Calu3 (cell line): ENCODE measurements around the gene NETO2. TPM values are rescaled to one million over a fixed set of nuclear protein-coding genes. Genes with fewer than 3 reads are reported as not detected.

Experiments used
- BruUV-seq: library from RNA; stranded (reverse); fragments of 400-500 nt; replicated peaks from 2 replicates; lab custom pipeline; 2021; lab: Mats Ljungman, UMichigan
- CTCF ChIA-PET: fragments of 300-600 bp; sonication (Branson Sonifier 250); formaldehyde crosslinking; loops from one replicate; lab custom pipeline; 2022; ENCODE audit warnings: antibody characterized with exemption; lab: Charles Lee
- DNase-seq: peaks from one replicate; pipeline ENCODE4 v3.0.0; 2022
- H3K27ac Mint-ChIP-seq: one replicate; pipeline ENCODE4 v1.8.0; 2022; ENCODE audit warnings: mixed read lengths; ENCODE audit not compliant: unreplicated experiment
- H3K27me3 Mint-ChIP-seq: one replicate; pipeline ENCODE4 v1.8.0; 2022; ENCODE audit warnings: mixed read lengths; ENCODE audit not compliant: unreplicated experiment
- H3K36me3 Mint-ChIP-seq: one replicate; pipeline ENCODE4 v1.8.0; 2022; ENCODE audit warnings: mild to moderate bottlenecking, moderate library complexity, mixed read lengths; ENCODE audit not compliant: insufficient read depth, unreplicated experiment
- H3K4me1 Mint-ChIP-seq: one replicate; pipeline ENCODE4 v1.8.0; 2022; ENCODE audit warnings: mild to moderate bottlenecking, low read depth, mixed read lengths; ENCODE audit not compliant: unreplicated experiment
- H3K4me3 Mint-ChIP-seq: one replicate; pipeline ENCODE4 v1.8.0; 2022; ENCODE audit warnings: mild to moderate bottlenecking, low read depth, moderate library complexity, mixed read lengths; ENCODE audit not compliant: unreplicated experiment
- H3K9me3 Mint-ChIP-seq: one replicate; pipeline ENCODE4 v1.8.0; 2022; ENCODE audit warnings: low read depth, mixed read lengths; ENCODE audit not compliant: unreplicated experiment
- CTCF ChIP-seq: fragments of 200-600 bp; IDR thresholded peaks from one replicate; pipeline ENCODE4 v1.8.0; 2022; ENCODE audit warnings: antibody characterized with exemption; ENCODE audit not compliant: unreplicated experiment
- intact Hi-C: fragments of 100-400 bp; cut with micrococcal nuclease; formaldehyde crosslinking; loops from one replicate; pipeline ENCODE4 v1.10.0; 2022; ENCODE audit not compliant: unreplicated experiment
- total RNA-seq: library from RNA; stranded (reverse); gene quantifications from 2 replicates; pipeline ENCODE4 v1.2.3, GENCODE V29; 2022

Gene NETO2
- total RNA-seq, 1 experiment from 2014 or later = 83.5 TPM

- TF ChIP-seq CTCF = no peak
- H3K27me3 Mint-ChIP-seq = peaks cover 50% of the 10 kb centered on the region
- H3K27ac Mint-ChIP-seq = no peak overlapping the region
- no peak for DNase-seq
- H3K4me3 Mint-ChIP-seq = no peak overlapping the region
- H3K36me3 Mint-ChIP-seq = no peaks in the 10 kb centered on the region
- no TSS peak for BruUV-seq
- CTCF ChIA-PET = no interaction called here
- H3K9me3 Mint-ChIP-seq = no peaks in the 10 kb centered on the region
- intact Hi-C loops = no loop called here
- no peaks in the 10 kb centered on the region for H3K4me1 Mint-ChIP-seq
Measured at GRCh38 chr16:47051031-47051430, 92.7 kb downstream of the NETO2 start.

GRCh38 chr16:47049901-47050583, 93.7 kb downstream of the NETO2 start:
- H3K27me3 Mint-ChIP-seq = peaks cover 50% of the 10 kb centered on the region
- H3K9me3 Mint-ChIP-seq = no peaks in the 10 kb centered on the region
- BruUV-seq = no TSS peak

GRCh38 chr16:47047524-47048203, 96.1 kb downstream of the NETO2 start:
- no peaks in the 10 kb centered on the region for H3K9me3 Mint-ChIP-seq
- intact Hi-C loops = no loop called here
- no peak overlapping the region for H3K27ac Mint-ChIP-seq
- H3K36me3 Mint-ChIP-seq = no peaks in the 10 kb centered on the region
- H3K27me3 Mint-ChIP-seq = peaks cover 50% of the 10 kb centered on the region
- H3K4me1 Mint-ChIP-seq = no peaks in the 10 kb centered on the region
- no peak overlapping the region for H3K4me3 Mint-ChIP-seq
- DNase-seq = no peak
- BruUV-seq = no TSS peak
- CTCF ChIA-PET = interaction anchor here (1.1 kb wide), 1 partner anchor 10 kb away, joined by 8 read pairs; no protein-coding TSS in a partner anchor
- no peak for TF ChIP-seq CTCF

More at GRCh38 chr16:47049901-47050583, 93.7 kb downstream of the NETO2 start:
- no peaks in the 10 kb centered on the region for H3K4me1 Mint-ChIP-seq
- H3K27ac Mint-ChIP-seq = no peak overlapping the region
- intact Hi-C loops = no loop called here
- H3K4me3 Mint-ChIP-seq = no peak overlapping the region
- no peak for TF ChIP-seq CTCF
- CTCF ChIA-PET = interaction anchor here (0.9 kb wide), 1 partner anchor 18 kb away, joined by 3 read pairs; no protein-coding TSS in a partner anchor
- H3K36me3 Mint-ChIP-seq = no peaks in the 10 kb centered on the region
- DNase-seq = no peak

- Mint-ChIP-seq H3K27me3 (peaks cover 50% of the 10 kb centered on the region), H3K4me1 (no peaks in the 10 kb centered on the region)
Measured at GRCh38 chr16:47046726-47047523, 96.8 kb downstream of the NETO2 start.

More at GRCh38 chr16:47046726-47047523, 96.8 kb downstream of the NETO2 start:
- no peak for TF ChIP-seq CTCF
- intact Hi-C loops = no loop called here
- no peak overlapping the region for H3K27ac Mint-ChIP-seq
- CTCF ChIA-PET = interaction anchor here (0.6 to 1.1 kb wide), 3 partner anchors 9 to 1582 kb away, joined by 3 to 8 read pairs (median 3); no protein-coding TSS in a partner anchor
- no peaks in the 10 kb centered on the region for H3K36me3 Mint-ChIP-seq
- no TSS peak for BruUV-seq
- no peaks in the 10 kb centered on the region for H3K9me3 Mint-ChIP-seq
- no peak overlapping the region for H3K4me3 Mint-ChIP-seq
- DNase-seq = no peak
